Activated CD4-positive, alpha-beta T cell treated with anti-CD3 and anti-CD28 coated beads, Interleukin-2, Interleukin-4, amounts not matched to agents 100 ng/mL and 50 ng/mL, durations not matched to agents 16 hours and 8 hours (primary cell): ENCODE measurements around the gene NKAIN2.
"Not testable (repeated sequence)": the region's sequence is repeated elsewhere in the genome, so short reads cannot be mapped to it uniquely, and the experiment has no call there.

Source experiments
- DNase-seq: peaks from one replicate; pipeline ENCODE4 v3.0.0-alpha.2; 2020; ENCODE audit warnings: low spot score

NKAIN2 gene

DNA sequence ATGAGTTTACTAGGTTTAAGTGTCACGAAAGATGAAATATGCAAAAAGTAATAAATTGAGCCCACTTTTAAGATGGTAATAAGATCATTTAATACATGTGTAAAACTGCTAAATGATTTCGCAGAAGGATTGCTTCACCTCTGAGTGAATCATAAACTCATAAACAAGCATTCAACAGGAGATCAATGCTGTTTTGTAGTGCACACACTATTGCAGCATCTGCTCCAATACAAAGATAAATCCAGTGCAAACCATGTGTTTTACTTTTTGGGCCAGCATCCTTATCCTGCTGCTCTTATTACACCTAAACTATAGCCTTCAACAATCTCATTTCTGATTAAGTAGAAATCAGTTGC lies 400.1 kb downstream of the NKAIN2 start:
- no peak for DNase-seq

DNA sequence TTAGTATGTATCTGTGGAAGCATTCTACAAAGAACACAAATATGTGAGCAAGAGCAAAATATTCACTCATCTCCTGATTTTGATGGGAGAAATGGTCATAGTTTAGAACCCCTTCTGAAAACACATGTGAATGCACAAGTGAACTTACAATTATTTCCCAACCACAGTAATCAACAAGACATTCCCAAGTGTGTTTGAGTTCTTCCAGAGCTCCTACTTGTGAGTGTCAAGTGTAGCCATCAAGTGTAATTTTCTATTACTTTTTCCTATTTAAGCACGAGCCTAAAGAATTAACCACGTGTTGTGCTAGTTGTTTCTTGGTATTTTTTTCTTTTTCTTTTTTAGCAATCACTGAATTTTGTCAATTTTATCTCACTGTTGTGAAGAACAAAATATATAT lies 402.3 kb downstream of the NKAIN2 start:
- no peak for DNase-seq

DNA sequence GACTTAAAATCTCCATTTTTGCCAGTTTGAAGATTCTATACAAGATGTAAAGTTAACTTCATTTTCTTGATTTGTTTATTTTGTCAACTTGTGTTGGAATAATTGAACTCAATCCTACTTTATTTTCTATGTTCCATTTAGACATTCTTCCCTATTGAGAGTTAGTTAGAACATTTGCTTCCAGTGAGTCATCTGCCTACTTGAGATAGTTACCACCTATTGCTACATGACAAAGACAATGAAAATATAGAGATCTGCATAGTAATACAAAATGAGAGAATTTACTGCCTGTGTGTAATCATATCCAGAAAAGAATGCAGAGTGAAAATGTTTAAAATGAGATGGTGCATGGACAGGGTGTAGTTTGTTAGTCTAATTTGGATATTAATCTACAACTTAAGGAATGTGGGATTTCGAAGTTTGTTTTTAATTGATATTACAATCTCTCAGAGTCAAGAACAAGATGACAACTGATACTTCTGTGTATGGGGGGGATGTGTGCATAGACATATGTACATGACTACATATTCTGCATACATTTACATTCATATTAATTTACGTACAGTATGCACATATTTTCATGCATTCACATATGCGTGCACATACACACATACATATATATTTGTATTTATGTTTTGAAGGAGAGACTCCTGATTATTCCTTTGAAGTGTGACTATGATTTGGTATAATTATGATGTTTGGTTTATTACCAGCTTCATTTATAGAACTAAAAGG lies 420.1 kb downstream of the NKAIN2 start:
- DNase-seq = no peak

DNA sequence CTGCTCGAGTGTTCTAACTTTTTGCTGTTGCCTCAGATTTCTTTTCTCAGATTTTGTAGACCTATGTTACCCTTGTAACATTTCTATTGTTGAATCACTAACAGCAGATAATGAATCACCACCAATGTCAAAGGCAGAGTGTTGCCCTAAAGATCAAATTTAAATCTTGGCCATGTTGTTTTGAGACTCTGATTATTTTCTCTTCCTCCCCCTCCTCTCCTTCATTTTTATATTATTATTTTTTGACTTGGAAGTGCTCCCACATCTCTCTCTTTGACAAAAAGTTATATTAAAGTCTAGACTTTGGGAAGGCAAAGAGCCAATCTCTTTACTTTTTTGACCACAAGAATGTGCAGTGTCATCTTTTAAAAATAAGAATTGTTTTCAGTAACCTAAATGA lies 422.7 kb downstream of the NKAIN2 start:
- no peak for DNase-seq

DNA sequence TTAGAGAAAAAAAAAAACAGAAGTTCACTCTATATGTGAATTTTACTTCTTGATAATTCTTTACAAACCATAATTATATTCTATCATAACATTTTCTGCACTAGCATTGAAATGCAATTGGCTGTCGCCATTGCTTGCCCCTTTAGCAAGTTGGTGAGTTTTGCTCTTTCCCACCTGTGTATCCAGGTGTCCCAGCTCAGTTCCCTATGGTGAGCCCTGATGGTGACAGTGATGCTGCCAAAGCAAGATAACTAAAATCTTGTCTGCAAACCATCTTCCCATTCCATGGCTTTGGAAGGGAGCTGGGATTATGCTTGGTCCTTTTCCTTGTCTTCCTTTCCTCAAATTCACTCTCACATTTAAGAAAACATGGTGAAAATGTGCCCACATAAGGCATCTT lies 429.6 kb downstream of the NKAIN2 start:
- DNase-seq = no peak

DNA sequence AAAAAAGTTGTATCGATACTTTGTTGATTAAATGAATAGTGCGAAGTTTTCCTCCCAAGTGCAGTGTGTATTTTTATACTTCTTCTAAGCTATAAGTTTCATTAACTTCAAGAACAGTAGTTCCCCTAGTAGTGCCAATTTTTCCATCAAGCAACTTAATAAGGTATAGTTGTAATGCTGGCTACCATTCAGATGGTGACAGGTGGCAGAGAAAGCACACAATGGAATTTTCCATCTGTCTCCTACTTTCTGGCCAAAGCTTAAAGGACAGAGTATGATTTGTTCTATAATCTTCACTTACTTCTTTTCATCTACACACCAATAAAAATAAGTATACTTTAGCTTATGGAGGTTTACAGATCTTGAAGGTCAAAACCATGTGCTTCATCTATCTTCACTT lies 431.1 kb downstream of the NKAIN2 start:
- DNase-seq = no peak

DNA sequence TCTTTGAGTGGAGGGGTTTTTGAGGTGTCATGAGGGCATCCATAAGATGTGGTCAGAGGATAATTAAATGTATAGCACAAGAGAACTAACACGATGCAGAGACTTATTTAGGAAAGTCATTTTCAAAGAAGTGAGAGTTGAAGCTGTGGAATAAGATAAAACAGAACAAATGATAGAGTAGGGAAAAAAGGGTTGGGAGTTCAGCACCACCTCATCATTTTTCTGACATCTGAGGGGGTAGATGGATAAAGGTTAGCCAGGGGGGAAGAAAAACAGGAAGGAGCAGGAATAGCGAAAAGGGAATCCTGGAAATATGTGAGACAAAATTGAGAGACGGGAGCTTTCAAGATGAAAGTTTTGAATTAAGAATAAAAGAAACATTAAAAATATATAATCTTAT lies 434.2 kb downstream of the NKAIN2 start:
- no peak for DNase-seq

DNA sequence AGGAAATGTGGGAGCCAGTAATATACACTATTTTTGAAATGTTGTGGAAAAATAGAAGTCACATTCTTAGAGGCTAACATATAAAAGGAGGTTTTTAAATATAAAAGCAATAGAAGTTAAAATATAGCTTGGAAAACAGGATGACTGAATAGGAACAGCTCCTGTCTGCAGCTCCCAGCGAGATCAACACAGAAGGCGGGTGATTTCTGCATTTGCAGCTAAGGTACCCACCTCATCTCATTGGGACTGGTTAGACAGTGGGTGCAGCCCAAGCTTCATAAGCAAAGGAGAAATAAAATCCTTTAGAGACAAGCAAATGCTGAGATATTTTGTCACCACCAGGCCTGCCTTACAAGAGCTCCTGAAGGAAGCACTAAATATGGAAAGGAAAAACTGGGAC lies 434.7 kb downstream of the NKAIN2 start:
- DNase-seq = not testable (repeated sequence)

DNA sequence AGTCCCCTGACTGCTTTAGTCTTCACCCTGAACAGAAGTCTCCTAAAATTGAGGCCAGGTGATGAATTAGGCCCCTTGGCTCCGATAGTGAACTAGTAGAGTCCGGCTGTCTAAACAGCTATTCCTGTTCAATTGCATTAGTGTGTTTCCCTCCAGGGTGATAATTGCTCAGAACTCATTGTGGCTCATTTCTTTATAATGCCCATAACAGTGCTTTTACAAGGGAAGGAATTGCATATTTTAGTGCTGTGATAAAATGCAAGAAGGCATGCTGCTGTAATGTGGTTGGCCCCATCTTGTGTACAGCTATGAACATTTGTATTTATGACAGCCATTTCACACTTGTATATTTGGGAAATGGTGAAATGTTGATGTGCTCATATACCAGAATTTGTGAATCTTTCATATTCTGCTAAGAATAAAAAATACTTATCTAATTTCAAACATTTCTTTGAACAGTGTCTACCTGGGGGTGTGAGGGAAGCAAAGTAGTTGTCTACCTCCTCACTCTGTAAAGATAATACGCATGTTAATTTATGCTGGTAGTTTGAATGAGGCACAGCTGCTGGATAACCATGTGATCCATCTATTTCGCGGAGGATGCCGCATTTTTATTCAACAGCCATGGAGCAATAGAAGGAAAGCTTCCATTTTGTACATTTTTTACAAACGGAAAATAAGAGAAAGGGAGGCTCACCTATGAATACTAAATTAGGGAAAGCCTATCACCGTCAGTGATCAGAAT lies 451.4 kb downstream of the NKAIN2 start:
- no peak for DNase-seq

DNA sequence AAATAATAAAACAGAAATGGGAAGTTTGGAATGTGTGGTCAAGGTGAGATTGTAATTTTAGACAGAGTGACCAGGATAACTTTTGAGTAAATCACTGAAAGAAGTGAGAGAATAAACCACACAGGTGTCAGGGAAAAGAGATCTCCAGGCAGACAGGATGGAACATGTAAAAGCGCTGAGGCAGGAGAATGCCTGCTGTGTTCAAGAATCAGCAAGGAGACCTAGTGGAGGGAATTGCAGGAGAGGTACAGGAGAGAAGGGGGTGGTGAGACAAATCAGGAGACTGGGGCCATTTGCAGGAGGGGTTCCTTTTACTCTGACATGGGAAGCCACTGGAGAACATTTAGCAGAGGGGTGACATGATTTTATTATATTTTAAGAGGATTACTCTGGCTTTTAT lies 456.7 kb downstream of the NKAIN2 start:
- DNase-seq = no peak

DNA sequence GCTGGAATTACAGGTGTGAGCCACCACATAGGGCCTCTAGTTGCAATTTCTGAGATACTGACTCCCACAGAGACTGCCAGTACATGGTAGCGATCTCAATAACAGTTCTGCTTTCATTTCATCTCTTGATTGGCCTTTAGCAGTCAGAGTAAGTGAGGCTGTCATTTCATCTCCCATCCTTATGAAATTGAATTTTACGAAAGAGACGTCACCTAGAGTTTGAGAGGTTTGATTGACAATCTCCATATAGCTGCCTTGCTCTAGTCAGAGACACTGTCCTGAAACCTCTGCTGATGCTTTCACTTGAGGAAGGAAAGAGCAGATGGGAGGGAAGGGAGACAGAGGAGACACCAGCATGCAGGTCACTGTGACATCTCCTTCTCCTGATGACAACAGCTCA lies 466.1 kb downstream of the NKAIN2 start:
- no peak for DNase-seq

DNA sequence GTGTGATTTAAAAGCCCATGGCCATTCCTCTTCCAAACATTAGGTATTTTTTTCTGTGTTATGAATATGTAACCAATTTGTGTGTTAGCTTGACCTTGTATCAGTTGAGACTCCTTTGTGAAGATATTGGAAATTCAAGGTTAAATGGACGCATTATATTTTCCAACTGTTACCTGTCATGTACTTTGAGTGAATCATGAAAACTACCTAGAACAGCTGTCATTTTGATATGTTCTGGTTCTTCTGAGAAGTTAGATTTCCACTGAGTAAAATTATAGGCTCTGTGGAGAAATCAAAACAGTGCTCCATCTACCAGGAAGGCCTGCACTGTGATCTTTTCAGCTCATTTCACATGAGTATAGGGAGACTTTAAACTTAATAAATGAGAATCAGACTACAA lies 470.0 kb downstream of the NKAIN2 start:
- no peak for DNase-seq

DNA sequence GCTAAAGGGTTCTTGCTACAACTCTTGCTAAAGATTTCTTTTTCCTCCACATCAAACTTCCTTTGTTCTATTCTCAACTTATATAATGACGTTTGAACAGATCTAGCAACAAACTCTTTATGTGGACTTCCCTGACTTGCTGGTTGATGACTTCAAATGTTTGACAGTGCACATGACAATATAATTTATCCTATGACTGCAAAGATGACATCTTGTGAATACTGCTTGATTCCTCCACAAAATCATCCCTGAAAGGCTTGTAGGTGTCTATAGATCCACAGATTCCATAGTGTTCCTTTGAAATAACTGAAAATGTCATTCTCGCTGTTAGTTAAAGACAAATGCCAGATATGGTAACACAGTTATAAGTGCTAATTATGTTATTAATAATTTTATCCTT lies 478.9 kb downstream of the NKAIN2 start:
- DNase-seq = no peak

DNA sequence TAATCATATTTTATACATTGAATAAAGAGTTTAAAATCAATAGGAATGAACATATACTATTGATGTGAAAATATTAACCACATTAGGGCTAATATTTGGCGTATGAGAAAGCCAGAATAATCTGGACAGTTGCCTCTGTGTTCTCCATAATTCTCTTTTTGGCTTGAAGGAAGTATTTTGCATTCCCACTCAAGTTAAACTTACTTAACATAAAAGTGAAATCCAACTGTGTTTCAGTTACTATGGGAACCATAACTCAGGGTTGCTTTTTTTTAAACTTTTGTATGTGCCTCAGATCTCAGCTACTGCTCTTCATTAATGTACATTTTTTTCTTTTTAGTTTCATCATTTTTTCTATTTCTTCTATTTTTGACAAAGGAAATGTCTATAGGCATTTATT lies 479.8 kb downstream of the NKAIN2 start:
- DNase-seq = no peak

DNA sequence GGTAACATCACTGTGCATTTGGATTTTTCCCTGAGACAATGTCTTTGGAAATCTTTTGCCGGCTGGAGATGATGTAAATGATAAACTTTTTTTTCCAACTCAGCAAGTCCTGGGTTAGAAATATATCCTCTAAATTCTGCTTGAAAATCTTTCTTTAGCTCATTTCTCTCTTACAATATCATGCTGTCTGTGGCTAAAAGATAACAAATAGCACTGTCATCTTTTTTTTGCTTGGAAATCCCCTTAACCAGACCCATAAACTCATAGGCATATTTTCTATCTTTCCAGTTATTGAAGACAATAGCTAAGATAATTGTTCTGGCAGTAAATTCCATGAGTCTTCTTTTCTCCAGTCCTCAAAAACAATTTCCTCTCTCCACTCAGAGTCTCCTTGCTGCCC lies 481.5 kb downstream of the NKAIN2 start:
- no peak for DNase-seq

DNA sequence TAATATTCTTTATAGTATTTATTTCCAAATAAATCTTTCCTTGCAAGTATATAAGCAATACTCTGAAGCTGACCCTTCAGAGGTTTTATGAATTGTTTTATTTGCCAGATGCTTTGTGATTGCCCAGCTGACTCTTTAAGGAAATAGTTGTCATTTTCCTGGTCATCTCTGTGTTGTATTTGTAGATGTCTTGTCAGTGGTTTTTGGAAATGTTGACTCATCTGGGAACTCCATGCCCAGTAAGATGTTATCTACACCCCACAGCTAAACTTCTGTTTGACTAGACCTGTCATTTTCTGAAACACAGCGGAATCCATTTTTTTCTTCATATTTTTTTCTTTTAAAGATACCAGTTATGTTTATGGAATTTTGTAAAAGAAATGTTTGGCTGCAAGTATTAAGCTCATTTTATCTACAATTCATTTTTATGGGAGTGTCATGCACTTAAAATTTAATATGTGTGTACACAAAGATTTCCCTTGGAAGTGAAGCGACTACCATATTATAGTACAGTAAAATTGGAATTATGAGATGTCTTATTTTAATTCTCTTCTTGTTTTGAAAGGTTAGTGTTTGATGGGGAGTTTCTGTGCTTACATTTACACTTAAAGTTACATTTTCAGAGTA lies 491.0 kb downstream of the NKAIN2 start:
- no peak for DNase-seq

DNA sequence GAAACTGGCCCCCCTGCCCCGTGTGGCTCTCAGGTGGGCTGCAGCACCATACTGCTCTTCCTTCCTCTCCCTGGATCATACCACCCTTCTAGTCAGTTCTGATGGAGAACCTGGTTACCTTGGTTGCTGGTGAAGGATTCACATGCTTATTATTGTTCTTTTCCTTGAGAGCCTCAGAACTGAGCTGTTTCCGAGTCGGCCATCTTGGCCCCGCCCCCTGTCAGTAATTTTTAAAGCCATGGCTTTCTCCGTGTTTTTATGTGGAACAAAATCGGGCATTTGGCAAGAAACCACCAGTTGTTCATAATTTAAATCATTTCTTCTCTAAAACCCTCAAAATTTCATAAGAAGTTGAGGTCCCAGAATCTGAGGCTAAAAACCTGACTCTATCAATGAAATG lies 493.8 kb downstream of the NKAIN2 start:
- DNase-seq = no peak

DNA sequence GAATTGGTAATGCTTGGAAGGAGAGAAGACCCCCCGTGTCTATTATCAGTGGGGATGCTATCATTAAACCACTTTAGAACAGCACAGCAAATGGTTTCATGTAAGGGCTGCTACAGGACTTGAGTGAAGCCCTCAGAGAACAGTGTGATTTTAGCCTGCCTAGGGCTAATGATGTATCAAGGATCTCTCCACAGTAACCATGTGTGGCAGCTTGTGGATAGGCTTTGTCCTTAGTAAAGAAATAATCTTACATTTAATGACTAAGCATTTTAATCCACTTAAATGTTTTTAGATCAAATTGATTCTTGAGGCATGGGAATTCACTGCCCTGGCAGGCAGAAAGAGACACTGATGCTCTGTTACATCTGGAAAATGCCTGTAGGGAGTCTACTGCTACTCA lies 495.1 kb downstream of the NKAIN2 start:
- DNase-seq = no peak

DNA sequence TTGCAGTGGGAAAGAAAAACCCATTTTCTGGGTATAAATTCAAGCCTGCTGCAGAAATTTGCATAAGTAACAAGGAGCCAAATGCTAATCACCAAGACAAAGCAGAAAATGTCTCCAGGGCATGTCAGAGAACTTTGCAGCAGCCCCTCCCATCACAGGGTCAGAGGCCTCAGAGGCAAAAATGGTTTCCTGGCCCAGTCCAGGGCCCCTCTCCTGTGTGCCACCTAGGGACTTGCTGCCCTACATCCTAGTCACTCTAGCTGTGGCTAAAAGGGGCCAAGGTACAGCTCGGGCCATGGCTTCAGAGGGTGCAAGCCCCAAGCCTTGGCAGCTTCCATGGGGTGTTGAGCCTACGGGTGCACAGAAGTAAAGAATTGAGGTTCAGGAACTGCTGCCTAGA lies 497.2 kb downstream of the NKAIN2 start:
- DNase-seq = not testable (repeated sequence)

DNA sequence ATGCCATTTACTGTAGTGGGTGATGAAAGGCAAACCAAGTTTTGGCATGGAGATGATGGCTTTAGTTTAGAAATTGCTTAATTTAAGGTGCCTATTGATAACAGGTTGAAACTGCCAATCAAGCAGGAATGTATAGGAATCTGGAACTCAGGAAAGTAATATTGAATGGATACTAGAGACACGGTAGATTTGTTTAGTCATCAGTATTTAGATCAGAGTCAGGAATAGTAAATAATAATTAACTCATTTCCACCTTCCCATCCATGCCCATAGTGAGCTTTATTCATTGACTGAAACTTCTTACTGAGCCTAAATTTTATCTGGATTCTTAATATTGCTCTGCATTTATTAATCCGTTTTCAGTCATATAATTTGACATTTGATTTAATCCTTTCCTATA lies 500.3 kb downstream of the NKAIN2 start:
- DNase-seq = no peak

DNA sequence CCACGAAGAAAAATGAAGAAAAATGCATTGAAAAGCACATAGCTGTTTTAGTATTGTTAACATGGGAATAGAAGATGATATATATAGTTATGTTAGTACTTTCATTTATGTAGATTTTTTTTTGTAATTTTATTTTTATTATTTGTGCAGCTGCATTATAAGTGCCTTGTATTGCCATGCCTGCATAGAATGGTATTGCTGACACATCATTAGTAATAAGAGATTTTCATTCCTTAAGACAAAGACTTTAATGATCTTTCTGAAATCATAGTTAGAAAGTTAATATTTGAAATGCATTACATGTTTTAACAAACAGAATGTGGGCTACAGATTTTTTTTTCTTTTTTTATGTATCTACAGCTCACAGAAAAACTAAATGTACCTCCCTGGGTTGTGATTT lies 506.5 kb downstream of the NKAIN2 start:
- no peak for DNase-seq

DNA sequence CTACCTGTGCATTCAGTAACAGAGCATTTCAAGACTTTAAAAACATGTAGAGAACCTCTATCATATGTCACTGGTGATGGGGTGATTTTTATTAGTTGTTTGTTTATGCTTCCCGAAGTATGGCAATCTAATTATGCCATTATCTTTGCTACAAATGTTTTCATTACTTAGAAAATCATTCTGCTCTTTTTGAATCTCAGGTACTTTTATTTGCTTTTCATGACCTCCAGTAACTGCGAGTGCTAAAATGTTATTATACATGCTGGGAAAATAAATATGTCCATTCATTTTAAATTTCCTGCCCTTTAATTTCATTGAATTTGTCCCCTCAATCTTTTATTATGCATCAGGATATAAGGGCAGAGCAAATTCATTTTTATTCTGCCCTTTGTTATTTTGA lies 515.7 kb downstream of the NKAIN2 start:
- DNase-seq = no peak

DNA sequence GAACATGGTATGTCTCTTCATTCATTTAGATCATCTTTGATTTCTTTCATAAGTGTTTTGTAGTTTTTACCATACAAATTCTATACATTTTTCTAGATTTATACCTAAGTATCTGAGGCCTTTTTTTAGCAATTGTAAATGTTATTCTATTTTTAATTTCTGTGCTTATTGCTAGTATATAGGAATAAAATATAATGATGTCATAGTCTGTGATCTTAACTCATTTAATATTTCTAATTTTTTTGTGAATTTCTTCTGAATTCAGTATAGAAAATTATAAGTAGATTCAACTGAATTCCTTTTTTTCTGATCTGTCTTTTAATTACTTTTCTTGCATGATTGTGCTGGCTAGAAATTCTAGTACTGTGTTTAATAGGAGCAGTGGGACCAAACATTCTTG lies 520.6 kb downstream of the NKAIN2 start:
- no peak for DNase-seq

DNA sequence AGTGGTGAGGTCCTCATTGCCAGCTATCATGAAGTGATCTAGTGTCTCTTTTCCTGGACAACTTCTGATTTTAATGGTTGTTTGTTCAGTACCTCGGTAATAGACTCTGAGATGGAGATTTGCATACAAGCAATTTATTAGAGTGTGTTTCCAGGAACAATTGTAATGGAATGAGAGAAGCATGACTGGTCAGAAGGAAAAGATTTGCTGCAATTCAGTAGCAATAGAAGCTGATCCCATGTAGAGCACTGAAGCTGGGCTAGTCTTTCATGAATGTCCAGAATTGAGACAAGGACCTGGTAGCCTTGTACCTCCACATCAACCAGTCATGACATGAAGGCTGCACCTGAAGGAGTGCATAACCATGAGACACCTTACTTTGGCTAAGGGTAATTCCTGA lies 526.5 kb downstream of the NKAIN2 start:
- no peak for DNase-seq
